ENCODE data around the gene EFHC2. TPM values are rescaled to one million over a fixed set of nuclear protein-coding genes. Genes with fewer than 3 reads are reported as not detected.

Gene EFHC2
- total RNA-seq, 1 experiment from 2014 or later, result not detected

- Histone ChIP-seq H3K27me3 (ENCODE audit: insufficient read depth, low read length) (no peaks in the 10 kb centered on the region), H3K4me2 (ENCODE audit: low read length) (no peak overlapping the region), H3K4me1 (ENCODE audit: control insufficient read depth in 1 of 2, insufficient read depth in 2 of 2, low read length in 2 of 2) (no peaks in the 10 kb centered on the region), H3K9me3 (ENCODE audit: control insufficient read depth in 1 of 2, insufficient read depth in 1 of 2, low read depth in 1 of 2, low read length in 2 of 2) (no peaks in the 10 kb centered on the region), H2AFZ (ENCODE audit: low read depth, low read length, poor library complexity, severe bottlenecking) (no peak overlapping the region), H3K36me3 (ENCODE audit: control insufficient read depth in 1 of 2, insufficient read depth in 2 of 2, low read length in 2 of 2) (no peaks in the 10 kb centered on the region), H3K79me2 (ENCODE audit: insufficient read depth, low read length) (no peaks in the 10 kb centered on the region), H3K4me3 (replicated peaks in 1 of 2; ENCODE audit: low read depth in 1 of 2, low read length in 2 of 2) (no peak overlapping the region), H3K9me2 (ENCODE audit: insufficient read depth) (no peaks in the 10 kb centered on the region), H3K9ac (ENCODE audit: low read length) (no peak overlapping the region), H3K27ac (ENCODE audit: low read depth, low read length) (no peak overlapping the region), H4K20me1 (ENCODE audit: insufficient read depth) (no peaks in the 10 kb centered on the region)
- intact Hi-C loops (cut with micrococcal nuclease), result no loop called here
- DNase-seq (ENCODE audit: low read depth, low spot score) (no peak), ATAC-seq (no peak)
- ChIA-PET POLR2A (no interaction called here), CTCF (no interaction called here), RAD21 (ENCODE audit: low non-redundant PET in 1 of 2, low total read pairs in 2 of 2, uncharacterized antibody in 2 of 2, unreplicated experiment in 2 of 2) (no interaction called here)
- TF ChIP-seq ZFX (IDR thresholded peaks at IDR 0.05) (no peak), POLR2AphosphoS5 (IDR thresholded peaks at IDR 0.05; ENCODE audit: low read depth, low read length) (no peak), SP1 (IDR thresholded peaks at IDR 0.05; ENCODE audit: low read depth) (no peak), CEBPB (IDR thresholded peaks at IDR 0.05; ENCODE audit: low read depth) (no peak), EZH2 (IDR thresholded peaks at IDR 0.05) (no peak), RAD21 (IDR thresholded peaks at IDR 0.05; ENCODE audit: low read depth) (no peak), SIN3A (IDR thresholded peaks at IDR 0.05; ENCODE audit: low read depth) (no peak), ZNF274 (IDR thresholded peaks at IDR 0.05; ENCODE audit: low read depth, low read length) (no peak), YY1 (IDR thresholded peaks at IDR 0.05; ENCODE audit: extremely low read depth, insufficient replicate concordance, low read depth, low read length) (no peak), REST (IDR thresholded peaks at IDR 0.05; ENCODE audit: low read depth) (no peak), ELF1 (IDR thresholded peaks at IDR 0.05; ENCODE audit: borderline replicate concordance, low read depth) (no peak), TCF7L2 (IDR thresholded peaks at IDR 0.05; ENCODE audit: borderline replicate concordance, extremely low read depth, insufficient read depth, insufficient read length) (no peak), JUND (IDR thresholded peaks at IDR 0.05) (no peak), ZBTB33 (IDR thresholded peaks at IDR 0.05; ENCODE audit: extremely low read depth, insufficient replicate concordance, low read length) (no peak), CBX3 (IDR thresholded peaks at IDR 0.05; ENCODE audit: low read depth) (no peak)
- TF ChIP-seq, protein P1, sequence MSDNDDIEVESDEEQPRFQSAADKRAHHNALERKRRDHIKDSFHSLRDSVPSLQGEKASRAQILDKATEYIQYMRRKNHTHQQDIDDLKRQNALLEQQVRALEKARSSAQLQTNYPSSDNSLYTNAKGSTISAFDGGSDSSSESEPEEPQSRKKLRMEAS (IDR thresholded peaks at IDR 0.05), result no peak
- BruUV-seq (replicated peaks), result no TSS peak
Measured at GRCh38 chrX:44143061-44143602, 200.3 kb downstream of the EFHC2 start.
